Esophagus (tissue), 2 donors: ENCODE results near the gene XRRA1. TPM values are rescaled to one million over a fixed set of nuclear protein-coding genes. Genes with fewer than 3 reads are reported as not detected.

ENCODE experiments used
- H3K27ac ChIP-seq, 2 donors: one replicate each; pipeline ENCODE4 v1.5.1; 2013; ENCODE audit warnings: low read depth in 2 of 2, mild to moderate bottlenecking in 2 of 2, inconsistent platforms in 1 of 2, low read length in 1 of 2, moderate library complexity in 1 of 2
- H3K27me3 ChIP-seq, 2 donors: one replicate each; pipeline ENCODE4 v1.6.1; 2013; ENCODE audit warnings: low read length in 2 of 2, control low read depth in 1 of 2, mild to moderate bottlenecking in 1 of 2; ENCODE audit not compliant: insufficient read depth in 2 of 2, control insufficient read depth in 1 of 2
- H3K36me3 ChIP-seq, 2 donors: one replicate each; pipeline ENCODE4 v1.6.1; 2013; ENCODE audit warnings: low read length in 1 of 2; ENCODE audit not compliant: control insufficient read depth in 2 of 2, insufficient read depth in 2 of 2
- H3K4me1 ChIP-seq, 2 donors: one replicate each; pipeline ENCODE4 v1.6.1; 2013; ENCODE audit warnings: low read length in 1 of 2; ENCODE audit not compliant: control insufficient read depth in 2 of 2, insufficient read depth in 2 of 2
- H3K4me3 ChIP-seq, 2 donors: one replicate each; pipeline ENCODE4 v1.5.1; 2013; ENCODE audit warnings: low read length in 2 of 2, mild to moderate bottlenecking in 2 of 2, low read depth in 1 of 2, moderate library complexity in 1 of 2
- H3K9me3 ChIP-seq, 2 donors: one replicate each; pipeline ENCODE4 v1.6.1; 2013; ENCODE audit warnings: mild to moderate bottlenecking in 2 of 2, low read depth in 1 of 2, low read length in 1 of 2, moderate library complexity in 1 of 2; ENCODE audit not compliant: control insufficient read depth in 2 of 2, insufficient read depth in 1 of 2
- WGBS, 2 donors: extraction: QIAGEN DNeasy Blood & Tissue Kit; methylation state at CpG; one replicate each; pipeline ENCODE4 v1.1.7; 2013; 5-methylcytosine and 5-hydroxymethylcytosine counted together
- polyA plus RNA-seq, 2 donors: library from polyadenylated mRNA; stranded (reverse); fragments of 200-250 nt; gene quantifications; one replicate each; pipeline ENCODE4 v1.2.3, GENCODE V29; 2013
- donor health status: healthy with polysubstance abuse.
- donor health status: Bipolar disorder and iron deficiency.

XRRA1 gene
- polyA plus RNA-seq, 2 donors = 0.74 to 1.3 TPM

GRCh38 chr11:74953451-74953850 is 4.6 kb upstream of the XRRA1 start:
- Histone ChIP-seq H3K9me3 (no peaks in the 10 kb centered on the region), H3K27ac (no peak overlapping the region), H3K4me3 (no peak overlapping the region), H3K36me3 (no peaks in the 10 kb centered on the region), H3K27me3 (no peaks in the 10 kb centered on the region), H3K4me1 (peaks cover 0 to 3% of the 10 kb centered on the region in 2 donors)
- 91 to 96% methylated on average over 5 of the region's 5 CpGs for WGBS, 2 donors

- no peak overlapping the region for H3K27ac ChIP-seq
Measured at GRCh38 chr11:74952752-74953151, 3.9 kb upstream of the XRRA1 start.

GRCh38 chr11:74951226-74951625 is 2.3 kb upstream of the XRRA1 start:
- WGBS, 2 donors = 93 to 94% methylated on average over 8 of the region's 8 CpGs
- Histone ChIP-seq H3K4me1 (peaks cover 0 to 3% of the 10 kb centered on the region in 2 donors), H3K4me3 (no peak overlapping the region), H3K36me3 (no peaks in the 10 kb centered on the region), H3K27me3 (no peaks in the 10 kb centered on the region), H3K9me3 (no peaks in the 10 kb centered on the region), H3K27ac (no peak overlapping the region)

More at GRCh38 chr11:74952752-74953151, 3.9 kb upstream of the XRRA1 start:
- Histone ChIP-seq H3K9me3 (no peaks in the 10 kb centered on the region), H3K36me3 (no peaks in the 10 kb centered on the region), H3K27me3 (no peaks in the 10 kb centered on the region), H3K4me1 (peaks cover 0 to 3% of the 10 kb centered on the region in 2 donors), H3K4me3 (no peak overlapping the region)
- WGBS, 2 donors = 70 to 81% methylated on average over 2 of the region's 2 CpGs

GRCh38 chr11:74950374-74950969 is 1.6 kb upstream of the XRRA1 start:
- peaks cover 0 to 3% of the 10 kb centered on the region in 2 donors for H3K4me1 ChIP-seq
- WGBS, 2 donors = 69 to 70% methylated on average over 2 of the region's 2 CpGs
- H3K27ac ChIP-seq = no peak overlapping the region
- H3K27me3 ChIP-seq = no peaks in the 10 kb centered on the region
- no peaks in the 10 kb centered on the region for H3K9me3 ChIP-seq
- H3K4me3 ChIP-seq = peak overlapping the region in 1 of 2 donors; percentile 98
- no peaks in the 10 kb centered on the region for H3K36me3 ChIP-seq

GRCh38 chr11:74949753-74950137 is 854 bp upstream of the XRRA1 start:
- no peaks in the 10 kb centered on the region for H3K9me3 ChIP-seq
- H3K27ac ChIP-seq = peak overlapping the region in 1 of 2 donors; percentile 82
- peak overlapping the region; percentile 80 to 98 for H3K4me3 ChIP-seq
- H3K27me3 ChIP-seq = no peaks in the 10 kb centered on the region
- H3K4me1 ChIP-seq = peaks cover 0 to 3% of the 10 kb centered on the region in 2 donors
- whole genome bisulfite sequencing, 2 donors = 0 to 2% methylated on average over 6 of the region's 6 CpGs
- H3K36me3 ChIP-seq = no peaks in the 10 kb centered on the region

GRCh38 chr11:74948546-74948897 is 369 bp downstream of the XRRA1 start:
- no peaks in the 10 kb centered on the region for H3K27me3 ChIP-seq
- peaks cover 0 to 3% of the 10 kb centered on the region in 2 donors for H3K4me1 ChIP-seq
- H3K27ac ChIP-seq = peak overlapping the region; percentile 65 to 79
- H3K9me3 ChIP-seq = no peaks in the 10 kb centered on the region
- 0 to 1% methylated on average over 9 of the region's 9 CpGs for WGBS, 2 donors
- peak overlapping the region; percentile 80 to 98 for H3K4me3 ChIP-seq
- H3K36me3 ChIP-seq = no peaks in the 10 kb centered on the region

GRCh38 chr11:74942073-74942759 is 6.7 kb downstream of the XRRA1 start:
- Histone ChIP-seq H3K36me3 (no peaks in the 10 kb centered on the region), H3K27me3 (no peaks in the 10 kb centered on the region), H3K4me3 (no peak overlapping the region), H3K9me3 (no peaks in the 10 kb centered on the region), H3K27ac (no peak overlapping the region), H3K4me1 (peaks cover 0 to 4% of the 10 kb centered on the region in 2 donors)
- WGBS, 2 donors = 81 to 85% methylated on average over 5 of the region's 5 CpGs

- H3K27me3 ChIP-seq = no peaks in the 10 kb centered on the region
- H3K4me1 ChIP-seq = peaks cover 0 to 4% of the 10 kb centered on the region in 2 donors
- no peaks in the 10 kb centered on the region for H3K9me3 ChIP-seq
- no peak overlapping the region for H3K4me3 ChIP-seq
- no peak overlapping the region for H3K27ac ChIP-seq
- no peaks in the 10 kb centered on the region for H3K36me3 ChIP-seq
Measured at GRCh38 chr11:74941492-74941891, 7.4 kb downstream of the XRRA1 start.

GRCh38 chr11:74937696-74938475 is 11.0 kb downstream of the XRRA1 start:
- Histone ChIP-seq H3K27ac (no peak overlapping the region), H3K4me3 (no peak overlapping the region), H3K9me3 (no peaks in the 10 kb centered on the region), H3K4me1 (peaks cover 0 to 4% of the 10 kb centered on the region in 2 donors), H3K36me3 (no peaks in the 10 kb centered on the region), H3K27me3 (no peaks in the 10 kb centered on the region)
- 92% methylated on average over 5 of the region's 5 CpGs for WGBS, 2 donors
